ENCODE measurements around the gene AKAP1.

DNA sequence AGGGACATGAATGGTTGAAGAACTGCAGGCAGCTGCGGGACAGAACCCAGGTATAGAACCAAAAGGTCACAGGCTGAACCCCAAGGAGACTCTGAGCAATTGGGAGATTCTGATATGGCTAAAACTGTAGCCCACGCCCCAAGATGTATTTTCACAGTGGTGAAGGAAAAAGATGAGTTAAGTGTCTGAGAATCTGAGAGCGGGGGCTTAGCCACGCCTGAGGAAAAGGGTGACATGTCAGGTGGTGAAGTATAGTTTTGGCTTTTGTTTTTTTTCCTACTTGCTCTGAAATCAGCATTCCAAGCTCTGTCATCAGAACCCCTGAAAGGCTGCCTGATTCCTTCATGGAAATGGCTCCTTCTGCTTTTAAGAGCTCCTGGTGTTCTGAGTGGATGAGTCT lies 73.3 kb downstream of the AKAP1 start:
- TF ChIP-seq, protein P1, sequence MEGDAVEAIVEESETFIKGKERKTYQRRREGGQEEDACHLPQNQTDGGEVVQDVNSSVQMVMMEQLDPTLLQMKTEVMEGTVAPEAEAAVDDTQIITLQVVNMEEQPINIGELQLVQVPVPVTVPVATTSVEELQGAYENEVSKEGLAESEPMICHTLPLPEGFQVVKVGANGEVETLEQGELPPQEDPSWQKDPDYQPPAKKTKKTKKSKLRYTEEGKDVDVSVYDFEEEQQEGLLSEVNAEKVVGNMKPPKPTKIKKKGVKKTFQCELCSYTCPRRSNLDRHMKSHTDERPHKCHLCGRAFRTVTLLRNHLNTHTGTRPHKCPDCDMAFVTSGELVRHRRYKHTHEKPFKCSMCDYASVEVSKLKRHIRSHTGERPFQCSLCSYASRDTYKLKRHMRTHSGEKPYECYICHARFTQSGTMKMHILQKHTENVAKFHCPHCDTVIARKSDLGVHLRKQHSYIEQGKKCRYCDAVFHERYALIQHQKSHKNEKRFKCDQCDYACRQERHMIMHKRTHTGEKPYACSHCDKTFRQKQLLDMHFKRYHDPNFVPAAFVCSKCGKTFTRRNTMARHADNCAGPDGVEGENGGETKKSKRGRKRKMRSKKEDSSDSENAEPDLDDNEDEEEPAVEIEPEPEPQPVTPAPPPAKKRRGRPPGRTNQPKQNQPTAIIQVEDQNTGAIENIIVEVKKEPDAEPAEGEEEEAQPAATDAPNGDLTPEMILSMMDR (conservative IDR thresholded peaks at IDR 0.05; ENCODE audit: low read depth, low read length), result no peak
- TF ChIP-seq EZH2phosphoT487 (IDR thresholded peaks at IDR 0.05; ENCODE audit: borderline replicate concordance, low read length), result no peak
- no peak for TF ChIP-seq EZH2 (IDR thresholded peaks at IDR 0.05; ENCODE audit: low read length, unreplicated experiment)
